Astrocyte (in vitro differentiated cells and primary cell): ENCODE measurements around the gene NPAS3.

Experiments used
- EZH2 ChIP-seq: IDR thresholded peaks from 2 replicates; pipeline ENCODE4 v1.6.1; 2012; ENCODE audit warnings: mild to moderate bottlenecking, low read length, inconsistent platforms; ENCODE audit not compliant: insufficient read depth
- TF ChIP-seq, protein P1 (sequence below): IDR thresholded peaks from 2 replicates; pipeline ENCODE4 v1.5.1; 2011; ENCODE audit warnings: low read depth, mild to moderate bottlenecking, inconsistent platforms, low read length, moderate library complexity; ENCODE audit not compliant: insufficient read depth

DNA sequence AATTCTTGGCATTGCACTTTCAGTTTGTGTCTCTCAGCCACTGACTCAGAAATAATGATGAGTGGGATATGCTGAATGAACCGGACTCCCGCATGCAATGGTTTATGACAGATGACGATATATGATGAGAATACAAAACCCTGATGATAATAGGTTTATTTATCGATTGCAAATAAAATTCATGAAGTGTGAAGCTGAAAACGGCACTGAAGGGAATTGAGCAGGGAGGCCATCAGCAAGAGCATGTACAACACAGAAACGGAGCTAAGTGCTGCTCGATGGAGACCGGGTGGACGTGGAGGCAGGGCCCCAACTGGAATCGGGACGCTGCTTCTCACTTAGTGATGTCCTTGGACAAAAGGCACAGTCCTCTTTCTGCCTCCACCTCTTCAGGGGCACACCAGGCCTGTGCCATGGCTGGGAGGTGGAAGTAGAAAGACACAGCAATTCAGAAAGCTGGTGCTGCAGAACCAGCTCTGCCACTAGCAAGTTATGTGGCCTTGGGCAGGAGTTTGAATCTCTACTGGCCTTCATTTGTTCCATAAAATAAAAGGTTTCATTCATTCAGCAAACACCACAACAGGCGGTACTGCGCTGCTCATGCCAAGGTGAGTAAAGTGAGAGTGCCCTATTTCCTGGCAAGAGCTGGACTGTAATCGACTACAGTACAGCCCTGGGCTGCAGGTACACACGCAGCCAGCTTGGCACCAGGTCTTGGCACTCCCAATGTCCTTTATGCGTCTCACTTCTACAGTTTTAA, 895.2 kb downstream of the NPAS3 start:
- TF ChIP-seq, protein P1, sequence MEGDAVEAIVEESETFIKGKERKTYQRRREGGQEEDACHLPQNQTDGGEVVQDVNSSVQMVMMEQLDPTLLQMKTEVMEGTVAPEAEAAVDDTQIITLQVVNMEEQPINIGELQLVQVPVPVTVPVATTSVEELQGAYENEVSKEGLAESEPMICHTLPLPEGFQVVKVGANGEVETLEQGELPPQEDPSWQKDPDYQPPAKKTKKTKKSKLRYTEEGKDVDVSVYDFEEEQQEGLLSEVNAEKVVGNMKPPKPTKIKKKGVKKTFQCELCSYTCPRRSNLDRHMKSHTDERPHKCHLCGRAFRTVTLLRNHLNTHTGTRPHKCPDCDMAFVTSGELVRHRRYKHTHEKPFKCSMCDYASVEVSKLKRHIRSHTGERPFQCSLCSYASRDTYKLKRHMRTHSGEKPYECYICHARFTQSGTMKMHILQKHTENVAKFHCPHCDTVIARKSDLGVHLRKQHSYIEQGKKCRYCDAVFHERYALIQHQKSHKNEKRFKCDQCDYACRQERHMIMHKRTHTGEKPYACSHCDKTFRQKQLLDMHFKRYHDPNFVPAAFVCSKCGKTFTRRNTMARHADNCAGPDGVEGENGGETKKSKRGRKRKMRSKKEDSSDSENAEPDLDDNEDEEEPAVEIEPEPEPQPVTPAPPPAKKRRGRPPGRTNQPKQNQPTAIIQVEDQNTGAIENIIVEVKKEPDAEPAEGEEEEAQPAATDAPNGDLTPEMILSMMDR: no peak
- no peak for TF ChIP-seq EZH2
